ENCODE results near the gene KCNJ1. TPM values are rescaled to one million over a fixed set of nuclear protein-coding genes. Genes with fewer than 3 reads are reported as not detected.

KCNJ1 gene
- total and polyA plus RNA-seq, 2 of the 8 experiments (the other 6 are each of a cell fraction or from before 2014, with no cell fraction given) = 0.17 to 0.23 TPM

GRCh38 chr11:128806506-128807261 lies 60.4 kb downstream of the KCNJ1 start:
- Histone ChIP-seq H2BK12ac (ENCODE audit: low read depth, low read length) (no peak overlapping the region; the same call in 1 of the 2 replicates), H3K23me2 (ENCODE audit: low read depth, low read length) (no peaks in the 10 kb centered on the region), H3K27me3 (replicated peaks in 1 of 4; ENCODE audit: control insufficient read depth in 3 of 4, extremely low read depth in 1 of 4, insufficient read depth in 3 of 4, low read length in 3 of 4) (no peaks in the 10 kb centered on the region), H3K27ac (ENCODE audit: low read depth, low read length) (no peak overlapping the region), H3K9me3 (ENCODE audit: insufficient read depth in 2 of 2, low read depth in 1 of 2, low read length in 1 of 2) (no peaks in the 10 kb centered on the region), H3K4me2 (ENCODE audit: insufficient read depth in 1 of 2, low read depth in 2 of 2, low read length in 2 of 2) (no peak overlapping the region), H4K91ac (replicated peaks; ENCODE audit: insufficient read length, low read length) (no peak overlapping the region), H3K9ac (replicated peaks in 1 of 4; ENCODE audit: extremely low read depth in 1 of 4, low read depth in 3 of 4, low read length in 3 of 4) (no peak overlapping the region), H2AK5ac (ENCODE audit: low read depth, low read length) (no peak overlapping the region), H3K56ac (replicated peaks; ENCODE audit: insufficient read length, low read depth, low read length) (no peak overlapping the region), H4K8ac (ENCODE audit: extremely low read depth, insufficient read depth, low read length) (no peak overlapping the region), H3K18ac (ENCODE audit: extremely low read depth, low read length) (no peak overlapping the region), H2BK20ac (ENCODE audit: low read length) (no peak overlapping the region), H2BK120ac (replicated peaks; ENCODE audit: low read depth, low read length) (no peak overlapping the region), H2BK15ac (ENCODE audit: low read length) (no peak overlapping the region), H3K79me1 (ENCODE audit: low read depth, low read length) (no peaks in the 10 kb centered on the region), H3K4ac (replicated peaks; ENCODE audit: insufficient read length, low read depth, low read length) (no peak overlapping the region), H3K36me3 (ENCODE audit: control insufficient read depth in 2 of 4, insufficient read depth in 4 of 4, low read length in 3 of 4) (no peaks in the 10 kb centered on the region), H3K4me1 (replicated peaks in 1 of 4; ENCODE audit: control insufficient read depth in 3 of 4, insufficient read depth in 4 of 4, low read length in 3 of 4) (no peaks in the 10 kb centered on the region), H3K79me2 (ENCODE audit: control insufficient read depth in 1 of 2, insufficient read depth in 2 of 2, low read length in 2 of 2) (no peaks in the 10 kb centered on the region), H4K20me1 (replicated peaks in 1 of 2; ENCODE audit: control insufficient read depth in 1 of 2, insufficient read depth in 2 of 2, low read length in 2 of 2) (no peaks in the 10 kb centered on the region), H2AFZ (ENCODE audit: low read length) (no peak overlapping the region), H4K5ac (ENCODE audit: insufficient read length, low read depth, low read length) (no peak overlapping the region), H3K4me3 (ENCODE audit: extremely low read depth in 1 of 4, insufficient read depth in 2 of 4, low read depth in 3 of 4, low read length in 4 of 4) (no peak overlapping the region), H3K23ac (ENCODE audit: insufficient read length) (no peak overlapping the region), H2BK5ac (ENCODE audit: low read depth, low read length) (no peak overlapping the region), H3K14ac (ENCODE audit: insufficient read length) (no peak overlapping the region)
- CTCF ChIA-PET (ENCODE audit: partially characterized antibody) = interaction anchor here (1.2 to 4.7 kb wide), 2 partner anchors 24 to 30 kb away, joined by 3 to 35 read pairs; no protein-coding TSS in a partner anchor
- FAIRE-seq (no peak), DNase-seq (ENCODE audit: low read depth in 1 of 2, low spot score in 2 of 2) (no peak)
- POLR2A ChIA-PET (ENCODE audit: partially characterized antibody) = no interaction called here
- 90% methylated on average over 8 of the region's 8 CpGs; no CpG with 5 or more reads in 1 of the 2 experiments for WGBS, 2 experiments (ENCODE audit: extremely low coverage in 1 of 2, insufficient coverage in 1 of 2, insufficient read length in 1 of 2, insufficient replicate concordance in 2 of 2, low coverage in 1 of 2, low lambda C conversion rate in 2 of 2, missing lambda C conversion rate in 1 of 2)
- TF ChIP-seq RNF2 (IDR thresholded peaks at IDR 0.05; ENCODE audit: borderline replicate concordance, low read depth, low read length, missing control alignments, poor library complexity, severe bottlenecking) = no peak
- TF ChIP-seq RBBP5 (IDR thresholded peaks at IDR 0.05; ENCODE audit: borderline replicate concordance, low read depth, low read length) = no peak
- TF ChIP-seq SIX5 (IDR thresholded peaks at IDR 0.05; ENCODE audit: low read depth, low read length) = no peak
- TF ChIP-seq EGR1 (IDR thresholded peaks at IDR 0.05; ENCODE audit: borderline replicate concordance, low read depth, low read length) = no peak
- no peak for TF ChIP-seq TBP (IDR thresholded peaks at IDR 0.05; ENCODE audit: low read depth, low read length)
- no peak for TF ChIP-seq JUND (IDR thresholded peaks at IDR 0.05; ENCODE audit: low read length)
- no peak for TF ChIP-seq ATF3 (IDR thresholded peaks at IDR 0.05; ENCODE audit: insufficient read depth, low read depth, low read length)
- no peak for TF ChIP-seq CTBP2 (IDR thresholded peaks at IDR 0.05; ENCODE audit: borderline replicate concordance, insufficient read depth, insufficient read length, low read length)
- TF ChIP-seq FOSL1 (IDR thresholded peaks at IDR 0.05; ENCODE audit: insufficient read depth, low read depth, low read length) = no peak
- no peak for TF ChIP-seq CBX5 (IDR thresholded peaks at IDR 0.05; ENCODE audit: low read depth, low read length)
- no peak for TF ChIP-seq RXRA (IDR thresholded peaks at IDR 0.05; ENCODE audit: insufficient read depth, low read depth, low read length)

Data from H1 (cell line).